Measurements from ENCODE around the gene RAP1GAP. TPM values are rescaled to one million over a fixed set of nuclear protein-coding genes. Genes with fewer than 3 reads are reported as not detected.

The RAP1GAP gene
- total RNA-seq, 1 experiment from 2014 or later = 13.4 TPM

GRCh38 chr1:21672478-21673276, 3.5 kb upstream of the RAP1GAP start:
- intact Hi-C loops (cut with micrococcal nuclease) = no loop called here
- Histone ChIP-seq H3K9me2 (ENCODE audit: insufficient read depth) (no peaks in the 10 kb centered on the region), H3K27ac (ENCODE audit: low read depth, low read length) (no peak overlapping the region), H3K4me3 (replicated peaks in 1 of 2; ENCODE audit: low read depth in 1 of 2, low read length in 2 of 2) (no peak overlapping the region), H3K4me1 (ENCODE audit: control insufficient read depth in 1 of 2, insufficient read depth in 2 of 2, low read length in 2 of 2) (peaks cover 0 to 14% of the 10 kb centered on the region in 2 experiments; a peak in 3 of 4 replicates), H3K36me3 (ENCODE audit: control insufficient read depth in 1 of 2, insufficient read depth in 2 of 2, low read length in 2 of 2) (no peaks in the 10 kb centered on the region), H3K9me3 (ENCODE audit: control insufficient read depth in 1 of 2, insufficient read depth in 1 of 2, low read depth in 1 of 2, low read length in 2 of 2) (no peaks in the 10 kb centered on the region), H3K27me3 (ENCODE audit: insufficient read depth, low read length) (no peaks in the 10 kb centered on the region), H3K79me2 (ENCODE audit: insufficient read depth, low read length) (no peaks in the 10 kb centered on the region), H3K4me2 (ENCODE audit: low read length) (no peak overlapping the region), H2AFZ (ENCODE audit: low read depth, low read length, poor library complexity, severe bottlenecking) (no peak overlapping the region), H3K9ac (ENCODE audit: low read length) (no peak overlapping the region), H4K20me1 (ENCODE audit: insufficient read depth) (no peaks in the 10 kb centered on the region)
- BruUV-seq (replicated peaks) = no TSS peak
- ATAC-seq (no peak), DNase-seq (ENCODE audit: low read depth, low spot score) (no peak)
- ChIA-PET POLR2A (interaction anchor here (0.5 kb wide), 1 partner anchor 306 kb away, joined by 3 read pairs; no protein-coding TSS in a partner anchor), CTCF (interaction anchor here (0.7 kb wide), 1 partner anchor 12 kb away, joined by 3 read pairs; no protein-coding TSS in a partner anchor), RAD21 (ENCODE audit: low non-redundant PET in 1 of 2, low total read pairs in 2 of 2, uncharacterized antibody in 2 of 2, unreplicated experiment in 2 of 2) (no interaction called here)
- TF ChIP-seq EZH2phosphoT487 (IDR thresholded peaks at IDR 0.05; ENCODE audit: borderline replicate concordance) = no peak
- TF ChIP-seq POLR2A (IDR thresholded peaks at IDR 0.05; ENCODE audit: borderline replicate concordance, extremely low read depth, insufficient read depth, insufficient read length) = no peak
- no peak for TF ChIP-seq MAX (IDR thresholded peaks at IDR 0.05)
- TF ChIP-seq ATF3 (IDR thresholded peaks at IDR 0.05) = no peak
- no peak for TF ChIP-seq REST (IDR thresholded peaks at IDR 0.05; ENCODE audit: low read depth)
- TF ChIP-seq ELF1 (IDR thresholded peaks at IDR 0.05; ENCODE audit: borderline replicate concordance, low read depth) = no peak
- no peak for TF ChIP-seq ZBTB33 (IDR thresholded peaks at IDR 0.05; ENCODE audit: extremely low read depth, insufficient replicate concordance, low read length)
- no peak for TF ChIP-seq CTCF (IDR thresholded peaks at IDR 0.05 in 2 of 3, conservative IDR thresholded peaks at IDR 0.05 in 1 of 3; ENCODE audit: borderline replicate concordance in 1 of 3, insufficient read depth in 1 of 3, low read depth in 2 of 3, low read length in 2 of 3)
- no peak for TF ChIP-seq ZFX (IDR thresholded peaks at IDR 0.05)
- no peak for TF ChIP-seq CEBPB (IDR thresholded peaks at IDR 0.05; ENCODE audit: low read depth)
- no peak for TF ChIP-seq EGR1 (IDR thresholded peaks at IDR 0.05; ENCODE audit: low read depth)
- TF ChIP-seq TCF7L2 (IDR thresholded peaks at IDR 0.05; ENCODE audit: borderline replicate concordance, extremely low read depth, insufficient read depth, insufficient read length) = no peak
- TF ChIP-seq SRF (IDR thresholded peaks at IDR 0.05; ENCODE audit: low read depth) = no peak
- TF ChIP-seq EZH2 (IDR thresholded peaks at IDR 0.05) = no peak
- TF ChIP-seq CBX3 (IDR thresholded peaks at IDR 0.05; ENCODE audit: low read depth) = no peak
- no peak for TF ChIP-seq RAD21 (IDR thresholded peaks at IDR 0.05; ENCODE audit: low read depth)

Data from HCT116 (cell line).